Loucy (cell line): ENCODE results near the gene NDC80.

Experiments
- H2AFZ ChIP-seq: fragments of 200-600 bp; sonication (generic); 2 replicates; pipeline ENCODE4 v1.6.0; 2016; ENCODE audit warnings: antibody characterized with exemption, mild to moderate bottlenecking, low read length, moderate library complexity
- H3F3A ChIP-seq: fragments of 200-600 bp; 2 replicates; pipeline ENCODE4 v1.6.0; 2016; ENCODE audit warnings: antibody characterized with exemption, low read depth, mild to moderate bottlenecking
- H3K27me3 ChIP-seq: fragments of 200-600 bp; sonication (generic); 2 replicates; pipeline ENCODE4 v1.6.1; 2014; ENCODE audit warnings: low read length, mild to moderate bottlenecking; ENCODE audit not compliant: insufficient read depth, poor library complexity, severe bottlenecking
- H3K36me3 ChIP-seq: fragments of 200-600 bp; sonication (generic); 2 replicates; pipeline ENCODE4 v1.6.1; 2016; ENCODE audit warnings: low read length; ENCODE audit not compliant: insufficient read depth
- H3K4me1 ChIP-seq: fragments of 200-600 bp; sonication (generic); 2 replicates; pipeline ENCODE4 v1.5.1; 2014; ENCODE audit warnings: low read length, mild to moderate bottlenecking; ENCODE audit not compliant: insufficient read depth, poor library complexity, severe bottlenecking
- H3K4me2 ChIP-seq: fragments of 200-600 bp; sonication (generic); 2 replicates; pipeline ENCODE4 v1.6.0; 2014; ENCODE audit warnings: antibody characterized with exemption, low read length, low read depth, mild to moderate bottlenecking; ENCODE audit not compliant: poor library complexity, severe bottlenecking
- H3K4me3 ChIP-seq: fragments of 200-600 bp; sonication (generic); 2 replicates; pipeline ENCODE4 v1.5.1; 2014; ENCODE audit warnings: low read length, mild to moderate bottlenecking, mixed read lengths; ENCODE audit not compliant: poor library complexity, severe bottlenecking
- H3K79me2 ChIP-seq: fragments of 200-600 bp; sonication (generic); 2 replicates; pipeline ENCODE4 v1.6.1; 2014; ENCODE audit warnings: low read length; ENCODE audit not compliant: insufficient read depth
- H3K9ac ChIP-seq: fragments of 200-600 bp; sonication (generic); 2 replicates; pipeline ENCODE4 v1.6.0; 2014; ENCODE audit warnings: mild to moderate bottlenecking, low read depth, low read length, moderate library complexity; ENCODE audit not compliant: poor library complexity, severe bottlenecking
- H3K9me2 ChIP-seq: fragments of 200-600 bp; sonication (generic); replicated peaks from 2 replicates; pipeline ENCODE4 v1.6.1; 2016; ENCODE audit warnings: low read depth, low read length, mixed read lengths
- H3K9me3 ChIP-seq: fragments of 200-600 bp; sonication (generic); 2 replicates; pipeline ENCODE4 v1.6.1; 2014; ENCODE audit warnings: mild to moderate bottlenecking, antibody characterized with exemption, low read length, low read depth; ENCODE audit not compliant: insufficient read depth
- H4K20me1 ChIP-seq: fragments of 200-600 bp; sonication (generic); 2 replicates; pipeline ENCODE4 v1.6.0; 2014; ENCODE audit warnings: antibody characterized with exemption, low read length, mild to moderate bottlenecking; ENCODE audit not compliant: insufficient read depth, poor library complexity, severe bottlenecking
- CTCF ChIP-seq: fragments of 200-600 bp; sonication (generic); conservative IDR thresholded peaks from 2 replicates; pipeline ENCODE4 v1.5.1; 2014; ENCODE audit warnings: mild to moderate bottlenecking, antibody characterized with exemption, low read length
- EZH2phosphoT487 ChIP-seq: fragments of 200-600 bp; IDR thresholded peaks from 2 replicates; pipeline ENCODE4 v1.6.1; 2018; ENCODE audit warnings: antibody characterized with exemption, mild to moderate bottlenecking, moderate library complexity, borderline replicate concordance

NDC80 gene

GRCh38 chr18:2526329-2526728, 45.0 kb upstream of the NDC80 start:
- no peaks in the 10 kb centered on the region for H3F3A ChIP-seq
- H3K36me3 ChIP-seq, result no peaks in the 10 kb centered on the region
- no peaks in the 10 kb centered on the region for H4K20me1 ChIP-seq
- H3K9me3 ChIP-seq, result no peaks in the 10 kb centered on the region
- TF ChIP-seq CTCF (no peak), EZH2phosphoT487 (no peak)
- no peak overlapping the region for H3K4me3 ChIP-seq
- no peak overlapping the region for H3K4me2 ChIP-seq
- no peak overlapping the region for H2AFZ ChIP-seq
- no peaks in the 10 kb centered on the region for H3K9me2 ChIP-seq
- no peak overlapping the region for H3K9ac ChIP-seq
- no peaks in the 10 kb centered on the region for H3K4me1 ChIP-seq
- peaks cover 5% of the 10 kb centered on the region for H3K27me3 ChIP-seq
- no peaks in the 10 kb centered on the region for H3K79me2 ChIP-seq

GRCh38 chr18:2529154-2529553, 42.2 kb upstream of the NDC80 start:
- H3K9me3 ChIP-seq, result no peaks in the 10 kb centered on the region
- no peaks in the 10 kb centered on the region for H3K79me2 ChIP-seq
- no peak overlapping the region for H3K4me2 ChIP-seq
- no peaks in the 10 kb centered on the region for H3F3A ChIP-seq
- no peaks in the 10 kb centered on the region for H4K20me1 ChIP-seq
- no peak overlapping the region for H3K9ac ChIP-seq
- TF ChIP-seq EZH2phosphoT487 (no peak), CTCF (no peak)
- no peaks in the 10 kb centered on the region for H3K4me1 ChIP-seq
- H2AFZ ChIP-seq, result no peak overlapping the region
- no peaks in the 10 kb centered on the region for H3K36me3 ChIP-seq
- no peaks in the 10 kb centered on the region for H3K9me2 ChIP-seq
- no peaks in the 10 kb centered on the region for H3K27me3 ChIP-seq
- H3K4me3 ChIP-seq, result no peak overlapping the region

GRCh38 chr18:2531751-2532150, 39.6 kb upstream of the NDC80 start:
- Histone ChIP-seq H3F3A (no peaks in the 10 kb centered on the region), H3K79me2 (no peaks in the 10 kb centered on the region), H3K36me3 (no peaks in the 10 kb centered on the region), H4K20me1 (no peaks in the 10 kb centered on the region), H3K4me3 (no peak overlapping the region), H3K9me2 (no peaks in the 10 kb centered on the region), H3K4me2 (no peak overlapping the region), H3K9ac (no peak overlapping the region), H3K4me1 (no peaks in the 10 kb centered on the region), H3K9me3 (no peaks in the 10 kb centered on the region), H2AFZ (no peak overlapping the region), H3K27me3 (no peaks in the 10 kb centered on the region)
- TF ChIP-seq EZH2phosphoT487, result no peak
- no peak for TF ChIP-seq CTCF
